ENCODE results near the gene GNAQ.

The GNAQ gene

DNA sequence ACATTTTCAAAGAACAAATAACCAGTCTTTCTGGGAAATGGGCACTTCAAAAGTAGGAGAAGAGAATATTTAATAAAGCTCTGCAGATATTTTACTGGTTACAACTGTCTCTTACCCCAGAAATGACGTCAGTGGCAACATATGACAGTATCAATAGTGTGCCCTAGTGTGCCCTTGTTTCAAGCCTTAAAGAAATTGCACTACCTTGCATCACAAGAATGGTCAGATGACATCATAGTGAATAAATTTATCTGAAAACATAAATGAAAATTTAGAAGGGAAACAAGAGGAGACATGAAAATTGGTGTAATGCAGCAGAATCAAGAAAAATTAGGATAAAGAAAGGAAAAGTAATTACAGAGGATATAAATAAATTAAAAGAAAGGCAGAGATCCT, 176.7 kb downstream of the GNAQ start:
- TF ChIP-seq POLR2AphosphoS5 (IDR thresholded peaks at IDR 0.05; ENCODE audit: low read depth, low read length) (no peak), FOXP2 (optimal IDR thresholded peaks at IDR 0.05; ENCODE audit: borderline replicate concordance, extremely low read depth, extremely low read length, insufficient read depth) (no peak), TAF1 (IDR thresholded peaks at IDR 0.05; ENCODE audit: borderline replicate concordance, insufficient read depth, low read length) (no peak), SIN3A (IDR thresholded peaks at IDR 0.05; ENCODE audit: borderline replicate concordance, insufficient read depth, low read length) (no peak)
- TF ChIP-seq, protein P1, sequence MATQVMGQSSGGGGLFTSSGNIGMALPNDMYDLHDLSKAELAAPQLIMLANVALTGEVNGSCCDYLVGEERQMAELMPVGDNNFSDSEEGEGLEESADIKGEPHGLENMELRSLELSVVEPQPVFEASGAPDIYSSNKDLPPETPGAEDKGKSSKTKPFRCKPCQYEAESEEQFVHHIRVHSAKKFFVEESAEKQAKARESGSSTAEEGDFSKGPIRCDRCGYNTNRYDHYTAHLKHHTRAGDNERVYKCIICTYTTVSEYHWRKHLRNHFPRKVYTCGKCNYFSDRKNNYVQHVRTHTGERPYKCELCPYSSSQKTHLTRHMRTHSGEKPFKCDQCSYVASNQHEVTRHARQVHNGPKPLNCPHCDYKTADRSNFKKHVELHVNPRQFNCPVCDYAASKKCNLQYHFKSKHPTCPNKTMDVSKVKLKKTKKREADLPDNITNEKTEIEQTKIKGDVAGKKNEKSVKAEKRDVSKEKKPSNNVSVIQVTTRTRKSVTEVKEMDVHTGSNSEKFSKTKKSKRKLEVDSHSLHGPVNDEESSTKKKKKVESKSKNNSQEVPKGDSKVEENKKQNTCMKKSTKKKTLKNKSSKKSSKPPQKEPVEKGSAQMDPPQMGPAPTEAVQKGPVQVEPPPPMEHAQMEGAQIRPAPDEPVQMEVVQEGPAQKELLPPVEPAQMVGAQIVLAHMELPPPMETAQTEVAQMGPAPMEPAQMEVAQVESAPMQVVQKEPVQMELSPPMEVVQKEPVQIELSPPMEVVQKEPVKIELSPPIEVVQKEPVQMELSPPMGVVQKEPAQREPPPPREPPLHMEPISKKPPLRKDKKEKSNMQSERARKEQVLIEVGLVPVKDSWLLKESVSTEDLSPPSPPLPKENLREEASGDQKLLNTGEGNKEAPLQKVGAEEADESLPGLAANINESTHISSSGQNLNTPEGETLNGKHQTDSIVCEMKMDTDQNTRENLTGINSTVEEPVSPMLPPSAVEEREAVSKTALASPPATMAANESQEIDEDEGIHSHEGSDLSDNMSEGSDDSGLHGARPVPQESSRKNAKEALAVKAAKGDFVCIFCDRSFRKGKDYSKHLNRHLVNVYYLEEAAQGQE (IDR thresholded peaks at IDR 0.05; ENCODE audit: insufficient read depth in 1 of 2, low read depth in 2 of 2, low read length in 2 of 2): no peak

- TF ChIP-seq POLR2AphosphoS5 (IDR thresholded peaks at IDR 0.05; ENCODE audit: low read depth, low read length) (no peak), FOXP2 (optimal IDR thresholded peaks at IDR 0.05; ENCODE audit: borderline replicate concordance, extremely low read depth, extremely low read length, insufficient read depth) (no peak), TAF1 (IDR thresholded peaks at IDR 0.05; ENCODE audit: borderline replicate concordance, insufficient read depth, low read length) (no peak), SIN3A (IDR thresholded peaks at IDR 0.05; ENCODE audit: borderline replicate concordance, insufficient read depth, low read length) (no peak)
- TF ChIP-seq, protein P1 (IDR thresholded peaks at IDR 0.05; ENCODE audit: insufficient read depth in 1 of 2, low read depth in 2 of 2, low read length in 2 of 2): no peak
These were observed 177.2 kb downstream of the GNAQ start for GRCh38 chr9:77854258-77854915.

DNA sequence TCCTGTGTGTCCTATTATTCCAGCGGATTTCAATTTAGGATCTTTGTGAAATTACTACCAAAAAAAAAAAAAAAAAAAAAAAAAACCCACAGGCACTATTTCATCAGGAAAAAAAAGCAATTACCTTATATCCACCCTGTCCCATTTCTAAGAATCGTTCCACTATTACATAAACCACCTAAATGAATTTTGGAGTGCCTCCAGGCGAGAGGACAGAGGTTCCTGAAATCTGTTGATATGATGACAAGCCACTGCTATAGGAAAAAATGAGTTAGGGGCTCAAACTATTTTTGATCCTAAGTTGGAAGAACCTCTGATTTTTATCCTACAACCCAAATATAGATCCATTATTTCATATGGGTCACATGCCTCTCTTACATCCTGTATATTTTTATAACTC, 177.9 kb downstream of the GNAQ start:
- TF ChIP-seq TAF1 (IDR thresholded peaks at IDR 0.05; ENCODE audit: borderline replicate concordance, insufficient read depth, low read length): no peak
- TF ChIP-seq POLR2AphosphoS5 (IDR thresholded peaks at IDR 0.05; ENCODE audit: low read depth, low read length): no peak
- TF ChIP-seq, protein P1 (IDR thresholded peaks at IDR 0.05; ENCODE audit: insufficient read depth in 1 of 2, low read depth in 2 of 2, low read length in 2 of 2): no peak
- no peak for TF ChIP-seq SIN3A (IDR thresholded peaks at IDR 0.05; ENCODE audit: borderline replicate concordance, insufficient read depth, low read length)
- TF ChIP-seq FOXP2 (optimal IDR thresholded peaks at IDR 0.05; ENCODE audit: borderline replicate concordance, extremely low read depth, extremely low read length, insufficient read depth): no peak

DNA sequence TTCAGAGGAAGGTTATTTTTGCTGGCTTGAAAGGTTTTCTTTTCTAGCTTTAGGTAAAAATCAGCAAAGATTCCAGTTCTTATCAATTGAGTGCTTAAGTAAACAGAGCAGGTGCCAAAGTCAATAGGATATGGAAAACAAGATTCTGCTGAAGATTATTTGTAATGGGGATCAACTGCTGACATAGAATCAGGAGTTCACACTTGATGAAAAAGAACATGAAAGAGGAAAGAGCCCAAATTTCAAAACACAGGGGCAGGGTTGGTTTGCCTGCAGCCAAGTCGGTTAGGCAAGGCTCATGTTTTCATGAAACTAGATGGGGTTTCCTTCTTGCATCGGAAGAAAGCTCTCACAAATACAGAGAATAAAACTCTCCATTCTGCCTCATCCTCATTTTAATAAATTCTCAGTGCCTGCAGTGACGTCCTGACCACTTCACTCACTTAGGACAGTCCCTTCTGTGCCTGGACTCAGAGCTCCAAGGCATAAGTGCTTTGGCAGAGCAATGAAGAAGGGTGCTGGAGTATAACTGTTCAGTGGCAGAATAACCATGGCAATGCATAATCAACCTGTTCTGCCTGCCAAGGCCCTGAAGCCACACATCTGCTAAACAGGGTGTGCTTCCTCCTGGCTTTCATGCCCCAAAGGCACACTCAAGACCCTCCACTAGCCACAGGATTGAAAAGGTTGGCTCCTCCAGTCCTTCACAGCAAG, 179.6 kb downstream of the GNAQ start:
- no peak for TF ChIP-seq SIN3A (IDR thresholded peaks at IDR 0.05; ENCODE audit: borderline replicate concordance, insufficient read depth, low read length)
- no peak for TF ChIP-seq TAF1 (IDR thresholded peaks at IDR 0.05; ENCODE audit: borderline replicate concordance, insufficient read depth, low read length)
- TF ChIP-seq POLR2AphosphoS5 (IDR thresholded peaks at IDR 0.05; ENCODE audit: low read depth, low read length): no peak
- TF ChIP-seq, protein P1 (IDR thresholded peaks at IDR 0.05; ENCODE audit: insufficient read depth in 1 of 2, low read depth in 2 of 2, low read length in 2 of 2): no peak
- no peak for TF ChIP-seq FOXP2 (optimal IDR thresholded peaks at IDR 0.05; ENCODE audit: borderline replicate concordance, extremely low read depth, extremely low read length, insufficient read depth)

Measured in PFSK-1 (cell line).